Endodermal cell (in vitro differentiated cells): ENCODE results near the gene CENPN. TPM values are rescaled to one million over a fixed set of nuclear protein-coding genes. Genes with fewer than 3 reads are reported as not detected.
A peak's percentile ranks its signal among the peaks of the same experiment; 100 is the strongest.

Source experiments
- DNase-seq: peaks from one replicate; pipeline ENCODE4 v3.0.0-alpha.2; 2017
- H3K27ac ChIP-seq: 2 replicates; pipeline ENCODE4 v1.5.1; 2013; ENCODE audit warnings: mild to moderate bottlenecking, low read depth, low read length, moderate library complexity
- H3K27me3 ChIP-seq: 2 replicates; pipeline ENCODE4 v1.6.1; 2013; ENCODE audit warnings: mild to moderate bottlenecking, low read length, moderate library complexity; ENCODE audit not compliant: insufficient read depth, control insufficient read depth, poor library complexity, severe bottlenecking
- H3K36me3 ChIP-seq: 2 replicates; pipeline ENCODE4 v1.7.0; 2013; ENCODE audit warnings: mild to moderate bottlenecking, low read length, moderate library complexity; ENCODE audit not compliant: control insufficient read depth, insufficient read depth
- H3K4me1 ChIP-seq: one replicate; pipeline ENCODE4 v1.7.0; 2013; ENCODE audit warnings: low read length; ENCODE audit not compliant: control insufficient read depth, insufficient read depth
- H3K4me3 ChIP-seq: 2 replicates; pipeline ENCODE4 v1.5.1; 2013; ENCODE audit warnings: mild to moderate bottlenecking, low read length, moderate library complexity
- H3K9ac ChIP-seq: 2 replicates; pipeline ENCODE4 v1.6.1; 2013; ENCODE audit warnings: mild to moderate bottlenecking, low read length, moderate library complexity; ENCODE audit not compliant: poor library complexity, severe bottlenecking; ENCODE audit errors: extremely low read depth
- H3K9me3 ChIP-seq: 2 replicates; pipeline ENCODE4 v1.6.1; 2013; ENCODE audit warnings: mild to moderate bottlenecking, low read length, moderate library complexity; ENCODE audit not compliant: control insufficient read depth
- H3K27ac Mint-ChIP-seq: 2 replicates; pipeline ENCODE4 v1.8.0; 2020; ENCODE audit warnings: mixed read lengths
- H3K27me3 Mint-ChIP-seq: 2 replicates; pipeline ENCODE4 v1.8.0; 2021; ENCODE audit warnings: mild to moderate bottlenecking, mixed read lengths; ENCODE audit not compliant: insufficient read depth
- H3K36me3 Mint-ChIP-seq: 2 replicates; pipeline ENCODE4 v1.8.0; 2020; ENCODE audit warnings: low read depth, mixed read lengths
- H3K4me1 Mint-ChIP-seq: 2 replicates; pipeline ENCODE4 v1.8.0; 2020; ENCODE audit warnings: mixed read lengths
- H3K4me3 Mint-ChIP-seq: 2 replicates; pipeline ENCODE4 v1.8.0; 2020; ENCODE audit warnings: mild to moderate bottlenecking, moderate library complexity, mixed read lengths
- H3K9me3 Mint-ChIP-seq: 2 replicates; pipeline ENCODE4 v1.8.0; 2020; ENCODE audit warnings: mild to moderate bottlenecking, mixed read lengths
- CTCF ChIP-seq: fragments of 200-600 bp; sonication (generic); conservative IDR thresholded peaks from 2 replicates; pipeline ENCODE4 v1.5.0; 2021; ENCODE audit warnings: antibody characterized with exemption, mild to moderate bottlenecking
- WGBS, 2 experiments: methylation state at CpG; one replicate each; pipeline versions ENCODE4 v1.1.5 to v1.1.7; 2013; ENCODE audit warnings: missing lambda C conversion rate in 2 of 2, mixed read lengths in 1 of 2; ENCODE audit not compliant: insufficient coverage in 1 of 2, insufficient read length in 1 of 2; 5-methylcytosine and 5-hydroxymethylcytosine counted together
- total RNA-seq, 2 donors: library from RNA; stranded (reverse); fragmentation: NEBNext Ultra II Directional in 1 of 2; extraction: Animal tissue kit (Norgen Biotek cat#: 25700) in 1 of 2; gene quantifications; 2 replicates in 1 of 2; 3 replicates in 1 of 2; pipeline ENCODE4 v1.2.1, GENCODE V29; 2021

CENPN gene
- total RNA-seq, 2 donors from 2014 or later, result 45.1 to 52.8 TPM

DNA sequence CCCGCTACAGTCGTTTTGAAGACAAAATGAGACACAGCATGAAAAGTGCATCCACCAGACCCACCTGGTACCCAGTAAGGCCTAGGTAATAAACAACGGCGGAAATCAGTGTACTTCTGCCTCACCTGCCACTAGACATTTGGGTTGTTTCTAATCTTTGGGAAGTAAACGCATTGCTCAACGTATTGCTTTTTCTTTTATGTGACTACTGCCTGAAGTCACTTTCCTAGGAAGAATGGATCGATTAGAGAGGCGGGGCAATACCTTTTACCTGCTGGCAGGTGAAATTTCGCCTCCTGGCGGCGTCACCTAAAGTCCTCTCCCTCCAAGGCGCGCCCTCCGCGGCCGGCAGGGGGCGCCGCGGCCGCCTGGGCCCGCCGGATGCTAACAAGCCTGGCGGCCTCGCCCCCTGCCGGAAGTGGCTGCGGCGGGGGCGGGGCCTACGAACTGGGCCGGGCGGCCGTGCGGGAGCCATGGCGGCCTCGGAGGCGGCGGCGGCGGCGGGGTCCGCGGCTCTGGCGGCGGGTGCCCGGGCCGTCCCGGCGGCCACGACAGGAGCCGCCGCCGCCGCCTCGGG is 28.5 kb downstream of the CENPN start, which contains the start of gene ATMIN:
Gene ATMIN, plus strand, starts transcription at position 445 of the 577 bp plus-strand sequence. Its CDS starts 29 bp downstream, at position 474.
- Histone ChIP-seq H3K9me3 (peaks cover 14% of the 10 kb centered on the region), H3K27me3 (no peaks in the 10 kb centered on the region), H3K4me3 (peak within 1 kb of the TSS; percentile 95), H3K27ac (no peak within 1 kb of the TSS), H3K9ac (peak within 1 kb of the TSS; percentile 81), H3K36me3 (peaks cover 19% of the 10 kb centered on the region), H3K4me1 (peaks cover 4% of the 10 kb centered on the region)
- Mint-ChIP-seq H3K9me3 (peaks cover 13% of the 10 kb centered on the region), H3K4me1 (peaks cover 22% of the 10 kb centered on the region), H3K4me3 (peak within 1 kb of the TSS; percentile 79), H3K27ac (peak within 1 kb of the TSS; percentile 84), H3K36me3 (peaks cover 26% of the 10 kb centered on the region), H3K27me3 (no peaks in the 10 kb centered on the region)
- TF ChIP-seq CTCF, result peak; percentile 100
- peak; percentile 97 for DNase-seq
- WGBS, 2 experiments, result 7 to 65% methylated on average over 6 to 54 of the region's 54 CpGs

DNA sequence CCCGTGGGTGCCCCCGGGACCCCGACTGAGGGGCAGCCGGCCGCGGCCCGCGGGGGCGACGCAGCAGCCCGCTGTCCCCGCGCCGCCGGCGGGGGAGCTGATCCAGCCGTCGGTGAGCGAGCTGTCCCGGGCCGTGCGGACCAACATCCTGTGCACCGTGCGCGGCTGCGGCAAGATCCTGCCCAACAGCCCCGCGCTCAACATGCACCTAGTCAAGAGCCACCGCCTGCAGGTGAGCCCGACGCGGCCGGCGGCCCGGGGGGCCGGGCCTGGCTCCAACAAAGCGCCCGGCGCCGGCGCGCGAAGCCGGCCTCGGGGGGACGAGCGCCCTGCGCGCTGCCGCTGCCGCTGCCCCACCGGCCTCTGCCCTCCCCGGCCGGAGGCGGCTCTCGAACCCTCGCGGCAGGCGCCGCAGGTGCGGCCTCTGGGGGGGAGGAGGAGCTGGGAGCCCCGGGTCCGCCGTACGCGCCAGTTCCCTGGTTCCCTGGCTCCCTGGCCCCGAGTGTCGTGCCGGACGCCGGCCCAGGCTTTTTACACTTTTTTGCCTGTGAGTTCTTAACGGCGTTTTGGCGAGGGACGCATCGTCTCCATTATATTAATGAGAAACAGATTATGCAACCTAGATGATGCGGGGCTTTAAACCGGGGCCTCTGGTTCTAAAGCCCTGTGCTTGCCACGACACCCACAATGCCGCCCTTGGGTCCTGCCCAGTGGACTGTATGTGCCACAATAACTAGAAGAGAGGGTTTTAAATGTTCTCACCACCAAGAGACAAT is 29.1 kb downstream of the CENPN start:
- H3K27me3 Mint-ChIP-seq, result no peaks in the 10 kb centered on the region
- H3K9me3 Mint-ChIP-seq, result peaks cover 13% of the 10 kb centered on the region
- Histone ChIP-seq H3K27ac (no peak overlapping the region), H3K9ac (peak overlapping the region; percentile 81), H3K27me3 (no peaks in the 10 kb centered on the region), H3K4me1 (peaks cover 4% of the 10 kb centered on the region), H3K4me3 (peak overlapping the region; percentile 95), H3K9me3 (peaks cover 14% of the 10 kb centered on the region), H3K36me3 (peaks cover 21% of the 10 kb centered on the region)
- peaks cover 30% of the 10 kb centered on the region for H3K36me3 Mint-ChIP-seq
- peak; percentile 78 for DNase-seq
- H3K4me3 Mint-ChIP-seq, result peak overlapping the region; percentile 79
- TF ChIP-seq CTCF, result no peak
- peak overlapping the region; percentile 84 for H3K27ac Mint-ChIP-seq
- H3K4me1 Mint-ChIP-seq, result peaks cover 28% of the 10 kb centered on the region
- 0 to 1% methylated on average over 22 to 80 of the region's 80 CpGs for WGBS, 2 experiments

DNA sequence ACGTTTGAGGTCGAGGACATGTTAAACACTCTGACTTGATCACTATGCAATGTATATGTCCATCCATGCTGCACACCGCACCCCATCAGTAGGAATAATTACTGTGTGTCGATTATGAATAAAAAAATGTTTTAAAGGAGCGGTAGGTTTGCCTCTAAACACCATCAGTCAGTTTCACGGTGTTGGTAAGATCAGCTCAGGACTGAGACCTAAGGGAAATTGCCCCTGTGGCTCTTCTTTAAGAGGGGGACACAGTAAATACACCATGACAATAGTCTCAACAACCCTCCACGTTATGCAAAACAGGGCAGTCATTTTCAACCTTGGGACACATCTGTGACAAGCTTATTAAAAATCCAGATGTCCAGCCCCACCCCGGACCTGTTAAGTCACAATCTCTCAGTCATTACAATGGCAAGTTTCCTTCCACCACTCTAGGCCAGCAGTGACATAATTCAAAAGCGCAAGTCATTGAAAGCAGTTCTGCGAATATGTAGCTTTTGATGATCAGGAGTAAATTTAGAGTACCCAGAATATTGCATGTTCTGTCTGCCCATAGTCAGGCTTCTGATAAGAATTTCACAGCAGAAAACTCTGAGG is 29.8 kb downstream of the CENPN start:
- Histone ChIP-seq H3K36me3 (peaks cover 28% of the 10 kb centered on the region), H3K4me3 (peak overlapping the region; percentile 95), H3K9me3 (peaks cover 14% of the 10 kb centered on the region), H3K4me1 (peaks cover 4% of the 10 kb centered on the region), H3K27ac (no peak overlapping the region), H3K27me3 (no peaks in the 10 kb centered on the region), H3K9ac (peak overlapping the region; percentile 81)
- no peaks in the 10 kb centered on the region for H3K27me3 Mint-ChIP-seq
- H3K4me1 Mint-ChIP-seq, result peaks cover 28% of the 10 kb centered on the region
- TF ChIP-seq CTCF, result no peak
- WGBS, 2 experiments, result 39 to 42% methylated on average over 10 of the region's 10 CpGs
- H3K36me3 Mint-ChIP-seq, result peaks cover 35% of the 10 kb centered on the region
- peak overlapping the region; percentile 79 for H3K4me3 Mint-ChIP-seq
- H3K27ac Mint-ChIP-seq, result peak overlapping the region; percentile 84
- DNase-seq, result no peak
- peaks cover 13% of the 10 kb centered on the region for H3K9me3 Mint-ChIP-seq
